ENCODE data around the gene CORO7.
A peak's percentile ranks its signal among the peaks of the same experiment; 100 is the strongest.

CORO7 gene

DNA sequence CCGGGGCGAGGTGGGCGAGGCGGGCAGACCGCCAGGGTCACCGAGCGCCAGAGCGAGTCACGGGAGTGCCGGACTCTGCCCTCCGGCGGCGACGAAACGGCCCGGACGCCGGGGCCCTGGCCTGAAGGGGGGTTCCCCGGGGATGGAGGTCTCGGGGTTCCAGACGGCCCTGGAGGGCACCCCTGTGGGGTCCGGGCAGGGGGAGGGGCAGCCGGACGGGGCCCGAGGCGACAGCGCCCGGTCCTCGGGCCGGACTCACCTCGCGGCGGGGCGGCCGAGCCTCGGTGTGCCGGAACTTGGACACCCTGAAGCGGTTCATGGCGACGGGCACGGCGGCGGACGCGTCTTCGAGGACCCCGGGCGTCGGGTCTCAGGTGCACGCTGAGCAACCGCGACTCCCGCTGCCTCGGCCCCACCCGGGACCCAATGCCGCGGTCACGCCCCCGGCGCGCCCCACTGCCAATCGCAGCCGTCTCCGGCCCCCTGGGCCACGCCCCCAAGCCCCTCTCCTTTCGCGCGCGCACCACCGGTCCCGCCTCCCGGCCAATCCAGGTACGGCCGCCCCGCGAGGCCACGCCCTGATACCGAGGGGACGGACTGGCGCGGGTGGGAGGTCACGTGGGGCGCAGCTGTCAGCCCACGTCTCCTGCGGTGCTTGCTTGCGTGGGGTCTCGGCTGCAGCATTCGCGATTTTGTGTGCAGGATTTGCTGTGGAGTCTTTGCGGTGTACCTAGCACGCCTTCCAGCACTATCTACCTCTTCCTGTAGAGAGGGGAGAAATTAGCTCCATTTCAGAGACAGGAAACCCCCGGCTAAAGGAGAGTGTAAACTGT, at the start of gene CORO7:
Gene CORO7 (minus strand): TSS at position 397 of the 833 bp plus-strand sequence. CDS start 78 bp downstream, at position 319.
- no peak for DNase-seq (ENCODE audit: low read depth, low spot score)
- peak within 1 kb of the TSS; percentile 78 for H3K4me3 ChIP-seq (ENCODE audit: low read depth, low read length)
- CTCF ChIA-PET: interaction anchor here (1.1 to 12.3 kb wide), 4 partner anchors 14 to 58 kb away, joined by 3 to 218 read pairs (median 8); no protein-coding TSS in a partner anchor
- POLR2A ChIA-PET: interaction anchor here (1.0 to 1.8 kb wide), 2 partner anchors 42 to 65 kb away, joined by 3 to 5 read pairs; no protein-coding TSS in a partner anchor
- TF ChIP-seq, protein P1, sequence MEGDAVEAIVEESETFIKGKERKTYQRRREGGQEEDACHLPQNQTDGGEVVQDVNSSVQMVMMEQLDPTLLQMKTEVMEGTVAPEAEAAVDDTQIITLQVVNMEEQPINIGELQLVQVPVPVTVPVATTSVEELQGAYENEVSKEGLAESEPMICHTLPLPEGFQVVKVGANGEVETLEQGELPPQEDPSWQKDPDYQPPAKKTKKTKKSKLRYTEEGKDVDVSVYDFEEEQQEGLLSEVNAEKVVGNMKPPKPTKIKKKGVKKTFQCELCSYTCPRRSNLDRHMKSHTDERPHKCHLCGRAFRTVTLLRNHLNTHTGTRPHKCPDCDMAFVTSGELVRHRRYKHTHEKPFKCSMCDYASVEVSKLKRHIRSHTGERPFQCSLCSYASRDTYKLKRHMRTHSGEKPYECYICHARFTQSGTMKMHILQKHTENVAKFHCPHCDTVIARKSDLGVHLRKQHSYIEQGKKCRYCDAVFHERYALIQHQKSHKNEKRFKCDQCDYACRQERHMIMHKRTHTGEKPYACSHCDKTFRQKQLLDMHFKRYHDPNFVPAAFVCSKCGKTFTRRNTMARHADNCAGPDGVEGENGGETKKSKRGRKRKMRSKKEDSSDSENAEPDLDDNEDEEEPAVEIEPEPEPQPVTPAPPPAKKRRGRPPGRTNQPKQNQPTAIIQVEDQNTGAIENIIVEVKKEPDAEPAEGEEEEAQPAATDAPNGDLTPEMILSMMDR (IDR thresholded peaks at IDR 0.05; ENCODE audit: insufficient read depth, low read length, missing control alignments): no peak

DNA sequence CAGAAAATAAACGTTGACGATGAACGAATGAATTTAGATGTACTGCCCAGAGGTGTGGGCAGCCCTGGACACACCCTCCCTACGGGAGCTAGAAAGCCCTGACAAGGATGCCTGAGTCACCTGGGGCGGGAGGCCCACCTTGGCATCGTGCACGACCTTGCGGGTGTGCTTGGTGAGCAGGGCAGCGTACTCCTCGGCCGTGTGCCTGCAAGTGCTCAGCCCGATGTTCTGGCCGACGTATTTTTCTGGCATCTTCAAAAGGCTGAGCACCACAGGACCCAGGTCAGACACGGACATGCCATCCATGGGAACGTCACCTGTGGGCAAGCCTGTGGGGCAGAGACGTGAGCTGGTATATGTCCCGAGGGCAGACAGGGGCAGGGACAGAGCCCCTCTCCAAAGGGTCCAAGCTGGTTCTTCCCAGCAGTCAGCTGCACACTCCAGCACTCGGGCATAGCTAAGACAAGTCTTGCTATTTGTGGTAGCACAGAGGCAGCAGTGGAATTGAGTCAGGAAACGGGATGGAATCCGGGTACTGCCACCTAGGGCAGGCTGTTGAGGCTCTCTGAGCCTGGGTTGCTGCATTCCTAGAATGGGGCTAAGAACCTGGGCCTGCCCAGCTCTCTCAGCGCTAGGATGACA, 47.2 kb upstream of the CORO7 start:
- ChIA-PET CTCF (interaction anchor here (1.2 to 1.5 kb wide), 4 partner anchors 13 to 85 kb away, joined by 4 read pairs; no protein-coding TSS in a partner anchor), POLR2A (interaction anchor here (0.6 to 1.1 kb wide), 5 partner anchors 10 to 251 kb away, joined by 3 to 6 read pairs (median 4); partner anchors contain the start of genes HMOX2 and NMRAL1)

DNA sequence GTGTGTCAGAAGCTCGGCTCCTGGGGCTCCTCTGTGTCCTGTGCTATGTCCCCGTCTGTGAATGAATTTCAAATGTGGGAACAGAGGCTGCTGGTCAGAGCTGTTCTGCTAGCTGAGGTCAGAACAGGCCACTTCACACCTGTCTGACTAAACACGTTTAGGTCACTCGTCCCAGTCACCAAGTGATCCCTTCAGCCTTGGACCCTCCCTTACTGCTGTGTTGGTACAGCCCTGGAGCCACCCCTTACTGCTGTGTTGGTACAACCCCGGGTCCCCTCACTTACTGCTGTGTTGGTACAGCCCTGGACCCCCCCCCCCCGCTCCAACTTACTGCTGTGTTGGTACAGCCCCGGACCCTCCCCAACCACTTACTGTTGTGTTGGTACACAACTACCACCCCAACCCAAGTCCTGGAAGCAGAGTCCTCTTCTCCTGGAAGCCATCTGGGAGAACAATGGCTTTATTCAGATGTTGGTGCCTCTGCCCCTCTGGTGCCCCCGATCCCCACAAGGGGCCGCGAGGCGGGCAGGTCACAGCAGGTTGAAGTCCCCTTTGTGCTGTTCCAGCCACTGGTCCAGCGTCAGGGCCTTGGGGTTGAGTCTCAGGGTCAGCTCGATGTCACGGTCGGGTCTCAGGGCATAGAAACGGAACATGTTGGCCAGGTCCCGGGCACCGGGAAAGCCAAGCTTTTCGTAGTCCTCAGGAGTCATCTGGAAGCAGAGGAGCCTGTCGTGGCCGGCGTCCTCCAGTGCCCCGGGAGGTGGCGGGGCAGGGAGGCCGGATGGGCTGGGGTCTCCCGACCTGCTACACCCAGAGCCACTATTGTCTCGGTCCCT, 45.1 kb upstream of the CORO7 start:
- no peak overlapping the region for H3K4me3 ChIP-seq (ENCODE audit: low read depth, low read length)
- ChIA-PET POLR2A (no interaction called here), CTCF (no interaction called here)
- TF ChIP-seq, protein P1 (IDR thresholded peaks at IDR 0.05; ENCODE audit: insufficient read depth, low read length, missing control alignments): no peak
- DNase-seq (ENCODE audit: low read depth, low spot score): no peak

More for the DNA sequence above, 47.2 kb upstream of the CORO7 start:
- no peak overlapping the region; the same call in 1 of the 2 replicates for H3K4me3 ChIP-seq (ENCODE audit: low read depth, low read length)
- no peak for DNase-seq (ENCODE audit: low read depth, low spot score)
- TF ChIP-seq, protein P1 (IDR thresholded peaks at IDR 0.05; ENCODE audit: insufficient read depth, low read length, missing control alignments): no peak

DNA sequence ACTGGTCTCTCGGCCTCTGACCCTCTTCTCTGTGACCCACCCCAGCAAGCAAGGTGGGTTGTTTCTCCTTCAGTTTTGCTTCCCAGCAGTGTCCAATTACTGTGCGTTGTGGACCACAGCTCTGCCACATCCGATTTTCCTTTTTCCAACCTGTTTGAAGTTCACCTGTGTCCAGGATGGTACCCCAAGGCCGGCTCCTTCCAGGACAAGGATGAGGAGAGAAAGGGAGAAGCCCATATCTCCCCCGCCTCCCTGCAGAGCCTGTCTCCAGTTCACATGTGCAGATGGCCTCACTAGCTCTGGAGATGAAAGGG, 44.5 kb upstream of the CORO7 start:
- TF ChIP-seq, protein P1 (IDR thresholded peaks at IDR 0.05; ENCODE audit: insufficient read depth, low read length, missing control alignments): no peak
- DNase-seq (ENCODE audit: low read depth, low spot score): no peak
- ChIA-PET CTCF (no interaction called here), POLR2A (interaction anchor here (1.1 kb wide), 1 partner anchor 14 kb away, joined by 3 read pairs; the partner anchor contains the start of gene NMRAL1)
- H3K4me3 ChIP-seq (ENCODE audit: low read depth, low read length): no peak overlapping the region

DNA sequence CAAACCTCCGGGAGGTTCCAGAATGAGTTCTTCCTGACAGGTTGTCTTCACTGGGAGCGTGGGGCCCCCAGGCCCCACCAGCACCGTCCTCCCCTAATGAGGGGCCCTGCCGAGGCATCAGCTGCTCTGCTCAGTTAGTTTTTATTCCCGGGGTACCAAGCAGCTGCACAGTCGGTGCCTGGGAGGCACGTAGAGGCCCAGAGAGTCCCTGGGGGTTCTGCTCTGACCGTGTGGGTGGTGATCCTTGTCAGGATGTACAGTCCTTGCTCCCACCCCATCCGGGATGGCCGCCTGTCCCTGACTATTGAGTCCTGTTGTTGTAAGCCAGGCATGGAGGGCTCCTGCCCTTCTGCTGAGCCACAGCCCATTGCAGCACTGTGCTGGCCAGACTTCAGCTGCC, 39.6 kb upstream of the CORO7 start:
- CTCF ChIA-PET: no interaction called here
- TF ChIP-seq, protein P1 (IDR thresholded peaks at IDR 0.05; ENCODE audit: insufficient read depth, low read length, missing control alignments): no peak
- DNase-seq (ENCODE audit: low read depth, low spot score): no peak
- H3K4me3 ChIP-seq (ENCODE audit: low read depth, low read length): no peak overlapping the region
- POLR2A ChIA-PET: no interaction called here

Measured in AG04449 (cell line).